ENCODE data around the gene VPS35. TPM values are rescaled to one million over a fixed set of nuclear protein-coding genes. Genes with fewer than 3 reads are reported as not detected.

Gene VPS35
- total RNA-seq, 2 experiments from 2014 or later = 74.7 to 75.7 TPM

GRCh38 chr16:46721885-46722284 lies 32.9 kb upstream of the VPS35 start:
- Mint-ChIP-seq H3K27me3 (peaks cover 5% of the 10 kb centered on the region), H3K4me3 (no peak overlapping the region), H3K4me1 (no peaks in the 10 kb centered on the region), H3K27ac (no peak overlapping the region), H3K9me3 (peaks cover 7% of the 10 kb centered on the region), H3K36me3 (no peaks in the 10 kb centered on the region)
- DNase-seq = no peak
- POLR2A ChIA-PET = no interaction called here
- no peak for ATAC-seq (ENCODE audit: low read depth)

- Mint-ChIP-seq H3K27me3 (peaks cover 3% of the 10 kb centered on the region), H3K4me3 (no peak overlapping the region), H3K36me3 (no peaks in the 10 kb centered on the region), H3K4me1 (no peaks in the 10 kb centered on the region), H3K27ac (no peak overlapping the region), H3K9me3 (peaks cover 3% of the 10 kb centered on the region)
- POLR2A ChIA-PET = no interaction called here
- no peak for ATAC-seq (ENCODE audit: low read depth)
- DNase-seq = no peak
Observed at GRCh38 chr16:46720619-46721018, 31.6 kb upstream of the VPS35 start.

- H3K36me3 Mint-ChIP-seq = no peaks in the 10 kb centered on the region
- DNase-seq = no peak
- H3K27ac Mint-ChIP-seq = no peak overlapping the region
- POLR2A ChIA-PET = no interaction called here
- peaks cover 3% of the 10 kb centered on the region for H3K27me3 Mint-ChIP-seq
- ATAC-seq (ENCODE audit: low read depth) = no peak
- no peaks in the 10 kb centered on the region for H3K9me3 Mint-ChIP-seq
- H3K4me3 Mint-ChIP-seq = no peak overlapping the region
- no peaks in the 10 kb centered on the region for H3K4me1 Mint-ChIP-seq
Observed at GRCh38 chr16:46719528-46719927, 30.6 kb upstream of the VPS35 start.

DNA sequence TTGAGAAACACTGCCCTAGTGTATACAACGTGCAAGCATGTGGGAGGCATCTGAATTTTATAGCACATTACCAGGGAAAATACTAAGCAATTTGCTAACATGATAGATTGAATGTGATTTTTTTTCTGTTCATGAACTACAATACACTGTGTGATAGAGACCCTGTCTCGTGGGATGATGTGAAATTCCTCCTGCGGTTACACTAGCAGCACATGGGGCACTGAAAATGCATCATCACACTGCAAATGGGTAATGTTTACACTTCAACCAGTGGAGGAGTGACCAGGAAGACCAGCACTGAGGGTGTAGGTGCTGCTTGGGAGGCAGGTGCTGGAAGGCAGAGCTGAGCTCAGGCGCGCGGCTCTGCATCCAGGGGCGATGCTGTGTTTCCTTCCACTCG lies 29.2 kb upstream of the VPS35 start:
- POLR2A ChIA-PET = no interaction called here
- no peak for DNase-seq
- ATAC-seq (ENCODE audit: low read depth) = no peak
- Mint-ChIP-seq H3K27ac (no peak overlapping the region), H3K36me3 (no peaks in the 10 kb centered on the region), H3K4me3 (no peak overlapping the region), H3K4me1 (no peaks in the 10 kb centered on the region), H3K27me3 (peaks cover 4% of the 10 kb centered on the region), H3K9me3 (no peaks in the 10 kb centered on the region)

DNA sequence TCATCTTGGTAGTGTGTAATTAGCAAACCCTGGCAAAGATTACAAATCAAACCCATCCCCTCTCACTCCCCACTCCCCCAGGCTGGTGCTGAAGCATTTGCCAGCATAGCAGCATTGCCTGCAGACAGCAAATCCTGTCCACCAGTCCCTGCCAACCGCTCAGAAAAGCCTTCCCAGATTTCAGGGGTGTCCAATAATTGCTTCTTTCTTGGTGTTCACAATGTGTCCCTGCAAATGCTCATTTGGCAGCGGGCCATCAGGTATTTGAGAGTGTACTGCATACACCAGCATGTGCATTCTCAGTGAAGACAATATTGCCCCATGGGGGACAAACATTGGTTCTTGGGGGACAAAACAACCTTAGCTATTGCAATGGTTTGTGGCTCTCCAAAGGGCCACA lies 28.7 kb upstream of the VPS35 start:
- no peak for DNase-seq
- no peaks in the 10 kb centered on the region for H3K36me3 Mint-ChIP-seq

GRCh38 chr16:46715769-46716305 lies 26.9 kb upstream of the VPS35 start:
- H3K9me3 Mint-ChIP-seq = no peaks in the 10 kb centered on the region
- DNase-seq (no peak), ATAC-seq (ENCODE audit: low read depth) (no peak)
- H3K4me1 Mint-ChIP-seq = no peaks in the 10 kb centered on the region
- H3K36me3 Mint-ChIP-seq = no peaks in the 10 kb centered on the region
- no peak overlapping the region for H3K27ac Mint-ChIP-seq
- POLR2A ChIA-PET = no interaction called here
- peaks cover 4% of the 10 kb centered on the region for H3K27me3 Mint-ChIP-seq
- no peak overlapping the region for H3K4me3 Mint-ChIP-seq

More for the DNA sequence above, 28.7 kb upstream of the VPS35 start:
- ATAC-seq (ENCODE audit: low read depth) = no peak
- POLR2A ChIA-PET = no interaction called here
- H3K4me3 Mint-ChIP-seq = no peak overlapping the region
- H3K27ac Mint-ChIP-seq = no peak overlapping the region
- H3K9me3 Mint-ChIP-seq = no peaks in the 10 kb centered on the region
- peaks cover 4% of the 10 kb centered on the region for H3K27me3 Mint-ChIP-seq
- H3K4me1 Mint-ChIP-seq = no peaks in the 10 kb centered on the region

- Mint-ChIP-seq H3K27ac (no peak overlapping the region), H3K27me3 (peaks cover 4% of the 10 kb centered on the region), H3K4me1 (no peaks in the 10 kb centered on the region), H3K4me3 (no peak overlapping the region), H3K36me3 (no peaks in the 10 kb centered on the region), H3K9me3 (no peaks in the 10 kb centered on the region)
- DNase-seq = no peak
- POLR2A ChIA-PET = no interaction called here
- no peak for ATAC-seq (ENCODE audit: low read depth)
Observed at GRCh38 chr16:46714797-46715591, 26.0 kb upstream of the VPS35 start.

DNA sequence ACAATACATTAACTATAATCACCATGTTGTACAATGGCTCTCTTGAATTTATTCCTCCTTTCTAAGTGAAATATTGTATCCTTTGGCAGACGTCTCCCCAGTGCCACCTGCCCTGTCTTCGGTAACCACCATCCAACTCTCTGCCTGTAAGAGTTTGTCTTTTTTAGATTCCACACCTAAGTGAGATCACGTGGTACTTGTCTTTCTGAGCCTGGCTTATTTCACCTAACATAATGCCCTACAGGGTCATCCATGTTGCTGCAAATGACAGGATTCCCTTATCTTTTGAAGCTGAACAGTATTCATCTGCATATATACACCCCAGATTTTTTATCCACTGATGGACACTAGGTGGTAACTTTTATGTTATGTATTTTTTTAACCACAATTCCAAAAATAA lies 24.7 kb upstream of the VPS35 start:
- Mint-ChIP-seq H3K4me1 (no peaks in the 10 kb centered on the region), H3K27me3 (peaks cover 4% of the 10 kb centered on the region), H3K36me3 (no peaks in the 10 kb centered on the region), H3K27ac (no peak overlapping the region), H3K4me3 (no peak overlapping the region), H3K9me3 (no peaks in the 10 kb centered on the region)
- POLR2A ChIA-PET = no interaction called here
- ATAC-seq (ENCODE audit: low read depth) = no peak
- no peak for DNase-seq

- no peak for ATAC-seq (ENCODE audit: low read depth)
Observed at GRCh38 chr16:46712911-46713310, 23.9 kb upstream of the VPS35 start.

DNA sequence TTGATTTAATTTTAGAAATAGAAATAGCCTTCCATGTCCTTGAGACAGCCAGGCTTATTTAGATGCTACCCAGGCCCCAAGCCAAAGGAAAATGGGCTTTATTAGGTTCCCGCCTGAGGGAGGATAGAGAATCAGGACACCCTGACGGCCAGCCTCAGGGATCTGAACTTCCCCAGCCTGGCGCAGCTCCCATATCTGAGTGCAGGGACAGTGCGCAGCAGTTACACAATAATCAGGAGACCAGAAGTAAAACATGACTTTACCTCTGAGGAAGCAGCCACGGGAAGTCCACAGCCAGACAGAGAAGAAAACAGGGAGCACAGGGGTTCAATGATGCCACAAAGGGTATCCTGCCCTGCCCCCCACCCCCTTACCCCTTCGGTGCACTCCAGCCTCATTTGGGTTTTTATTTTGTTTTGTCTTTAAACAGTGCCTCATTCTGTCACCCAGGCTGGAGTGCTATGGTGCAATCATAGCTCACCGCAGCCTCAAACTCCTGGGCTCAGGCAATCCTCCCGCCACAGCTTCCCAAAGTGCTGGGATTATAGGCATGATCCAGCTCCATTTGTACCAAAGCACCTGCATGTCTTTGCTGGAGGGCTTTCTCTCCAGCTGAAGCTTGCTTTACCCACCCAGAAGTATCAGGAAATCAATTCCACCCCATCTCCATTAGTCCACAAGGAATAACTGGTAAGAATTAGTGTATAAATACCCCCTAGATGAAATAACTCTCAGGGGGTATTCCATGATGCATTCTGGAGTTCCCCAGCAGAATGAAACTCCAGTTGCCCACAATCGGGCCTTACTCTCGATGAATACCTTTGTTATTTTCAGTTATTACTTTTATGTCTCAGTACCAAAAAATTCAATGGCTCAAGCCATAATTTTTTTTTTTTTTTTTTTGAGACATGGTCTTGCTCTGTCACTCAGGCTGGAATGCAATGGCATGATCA lies 22.4 kb upstream of the VPS35 start:
- Mint-ChIP-seq H3K9me3 (no peaks in the 10 kb centered on the region), H3K27ac (no peak overlapping the region), H3K36me3 (no peaks in the 10 kb centered on the region), H3K4me1 (peaks cover 1% of the 10 kb centered on the region), H3K4me3 (no peak overlapping the region), H3K27me3 (peaks cover 4% of the 10 kb centered on the region)
- DNase-seq = no peak
- POLR2A ChIA-PET = no interaction called here
- no peak for ATAC-seq (ENCODE audit: low read depth)

More at GRCh38 chr16:46712911-46713310, 23.9 kb upstream of the VPS35 start:
- no peaks in the 10 kb centered on the region for H3K36me3 Mint-ChIP-seq
- H3K4me1 Mint-ChIP-seq = no peaks in the 10 kb centered on the region
- no peak overlapping the region for H3K27ac Mint-ChIP-seq
- peaks cover 4% of the 10 kb centered on the region for H3K27me3 Mint-ChIP-seq
- no peak for DNase-seq
- POLR2A ChIA-PET = no interaction called here
- no peaks in the 10 kb centered on the region for H3K9me3 Mint-ChIP-seq
- no peak overlapping the region for H3K4me3 Mint-ChIP-seq

- no peak overlapping the region for H3K4me3 Mint-ChIP-seq
- POLR2A ChIA-PET = no interaction called here
- ATAC-seq (ENCODE audit: low read depth) (no peak), DNase-seq (no peak)
- H3K4me1 Mint-ChIP-seq = peaks cover 1% of the 10 kb centered on the region
- H3K9me3 Mint-ChIP-seq = no peaks in the 10 kb centered on the region
- no peaks in the 10 kb centered on the region for H3K36me3 Mint-ChIP-seq
- no peak overlapping the region for H3K27ac Mint-ChIP-seq
- H3K27me3 Mint-ChIP-seq = peaks cover 4% of the 10 kb centered on the region
Observed at GRCh38 chr16:46709469-46710005, 20.6 kb upstream of the VPS35 start.

GRCh38 chr16:46706642-46707041 lies 17.7 kb upstream of the VPS35 start:
- Mint-ChIP-seq H3K27me3 (no peaks in the 10 kb centered on the region), H3K27ac (no peak overlapping the region), H3K9me3 (no peaks in the 10 kb centered on the region), H3K36me3 (no peaks in the 10 kb centered on the region), H3K4me1 (peaks cover 1% of the 10 kb centered on the region), H3K4me3 (no peak overlapping the region)
- POLR2A ChIA-PET = no interaction called here
- DNase-seq (no peak), ATAC-seq (ENCODE audit: low read depth) (no peak)

DNA sequence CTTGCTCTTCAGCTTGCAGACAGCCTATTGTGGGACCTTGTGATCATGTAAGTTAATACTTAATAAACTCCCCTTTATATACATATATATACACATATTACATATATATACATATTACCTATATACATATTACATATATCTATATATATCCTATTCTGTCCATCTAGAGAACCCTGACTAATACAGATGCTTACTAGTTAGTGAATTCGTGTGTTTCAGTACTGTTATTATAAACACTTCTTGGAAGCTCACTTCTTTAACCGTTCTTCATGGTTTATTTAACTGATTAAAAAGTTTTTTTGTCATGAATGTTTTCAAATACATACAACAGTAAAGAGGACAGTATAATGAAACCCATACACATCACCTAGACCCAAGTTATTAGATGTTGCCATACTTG lies 13.1 kb upstream of the VPS35 start:
- peaks cover 1% of the 10 kb centered on the region for H3K4me1 Mint-ChIP-seq
- no peaks in the 10 kb centered on the region for H3K9me3 Mint-ChIP-seq
- no peak overlapping the region for H3K27ac Mint-ChIP-seq
- DNase-seq (no peak), ATAC-seq (ENCODE audit: low read depth) (no peak)
- no peaks in the 10 kb centered on the region for H3K27me3 Mint-ChIP-seq
- H3K4me3 Mint-ChIP-seq = no peak overlapping the region
- H3K36me3 Mint-ChIP-seq = peaks cover 3% of the 10 kb centered on the region
- POLR2A ChIA-PET = no interaction called here
